Left ventricle myocardium superior (tissue), 1 donor: ENCODE measurements around the gene MCMBP. TPM values are rescaled to one million over a fixed set of nuclear protein-coding genes. Genes with fewer than 3 reads are reported as not detected.

Experiments
- ATAC-seq: fragments of 200-7000 bp; cut with Tn5 transposase; one replicate; pipeline ENCODE4 v1.9.1; 2020; ENCODE audit warnings: mild to moderate bottlenecking, moderate library complexity
- DNase-seq: peaks from one replicate; pipeline ENCODE4 v3.0.0-alpha.2; 2020
- intact Hi-C: fragments of 100-400 bp; cut with micrococcal nuclease; formaldehyde crosslinking; loops from one replicate; pipeline ENCODE4 v1.11.0; 2022
- total RNA-seq: library from RNA; stranded (reverse); fragmentation: NEBNext Ultra II Directional; extraction: Animal tissue kit (Norgen Biotek cat#: 25700); gene quantifications from one replicate; pipeline ENCODE4 v1.2.1, GENCODE V29; 2021
- donor health status: DM: no; HTN: yes; CAD: no; lungs with severe emphysema.

MCMBP gene
- total RNA-seq, 1 donor from 2014 or later, result 29.0 TPM

DNA sequence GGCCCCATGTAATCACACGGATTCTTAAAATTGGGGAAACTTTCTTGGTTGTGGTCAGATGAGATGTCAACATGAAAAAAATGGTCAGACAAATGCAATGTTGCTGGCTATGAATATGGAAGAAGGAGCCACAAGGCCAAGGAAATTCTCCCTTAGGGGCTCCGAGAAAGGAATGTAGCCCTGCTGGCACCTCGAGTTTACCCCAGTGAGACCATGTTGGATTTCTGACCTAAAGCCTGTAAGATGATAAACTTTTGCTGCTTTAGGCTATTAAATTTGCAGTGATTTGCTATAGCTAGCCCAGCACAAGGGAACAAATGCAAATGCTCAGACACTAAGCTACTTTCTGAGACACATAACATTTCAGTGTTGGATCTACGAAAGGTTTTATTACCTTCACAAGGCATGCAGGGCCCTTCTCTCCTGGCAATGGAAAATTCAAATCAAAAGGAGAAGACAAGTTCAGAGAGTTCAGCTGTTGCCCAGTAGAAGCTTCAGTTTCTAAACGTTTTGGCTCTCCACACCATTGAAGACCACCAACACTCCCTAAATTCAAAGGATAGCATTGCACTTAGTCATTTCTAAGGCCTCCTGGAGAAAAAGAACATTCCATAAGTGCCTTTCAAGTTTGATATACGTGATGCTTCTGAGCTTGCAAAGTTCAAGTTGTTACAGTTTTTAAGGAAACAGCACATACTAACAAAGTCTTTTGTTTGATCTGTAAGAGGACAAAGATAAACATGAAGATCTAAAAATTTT, 23.4 kb downstream of the MCMBP start:
- no peak for DNase-seq
- intact Hi-C loops, result no loop called here
- no peak for ATAC-seq

- no peak for ATAC-seq
Observed at GRCh38 chr10:119845656-119846055, 27.0 kb downstream of the MCMBP start.

DNA sequence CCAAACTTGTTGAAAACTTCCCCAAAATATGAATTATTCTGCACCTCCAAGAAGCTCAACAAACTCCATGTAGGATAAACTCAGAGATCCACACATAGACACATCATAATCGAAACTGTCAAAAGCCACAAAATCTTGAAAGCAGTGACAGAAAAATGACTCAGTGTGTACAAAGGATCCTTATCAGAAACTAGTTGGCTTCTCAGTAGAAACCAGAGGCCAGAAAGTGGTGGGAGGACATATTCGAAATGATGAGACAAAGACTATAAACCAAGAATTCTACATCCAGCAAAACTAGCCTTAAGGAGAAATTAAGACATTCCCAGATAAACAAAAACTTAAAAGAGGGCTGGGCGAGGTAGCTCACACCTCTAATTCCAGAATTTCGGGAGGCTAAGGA, 38.5 kb downstream of the MCMBP start:
- ATAC-seq (no peak), DNase-seq (no peak)
- intact Hi-C loops, result no loop called here

More at GRCh38 chr10:119845656-119846055, 27.0 kb downstream of the MCMBP start:
- DNase-seq, result no peak
- intact Hi-C loops, result no loop called here

- intact Hi-C loops, result no loop called here
- ATAC-seq, result no peak
- DNase-seq, result no peak
Observed at GRCh38 chr10:119832951-119833350, 39.7 kb downstream of the MCMBP start.

DNA sequence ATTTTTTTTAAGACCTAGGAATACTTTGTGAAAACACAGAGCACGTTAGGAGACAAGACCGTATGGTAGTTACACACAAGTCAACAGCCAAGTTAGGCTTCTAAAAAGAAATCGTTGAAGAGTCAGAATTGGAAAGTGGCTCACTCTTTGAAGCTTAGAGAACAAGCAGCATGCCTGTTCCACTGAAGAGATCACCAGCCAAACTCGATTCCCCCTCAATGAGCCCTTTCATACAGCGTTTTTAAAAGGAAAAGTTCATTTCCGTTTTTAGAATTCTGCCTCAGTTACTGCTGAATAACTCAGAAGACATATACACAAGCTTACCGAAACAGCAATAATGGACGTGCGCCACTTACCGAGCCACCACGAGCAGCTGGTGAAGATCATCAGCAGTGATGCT, 41.0 kb downstream of the MCMBP start:
- intact Hi-C loops, result no loop called here
- no peak for DNase-seq
- no peak for ATAC-seq

DNA sequence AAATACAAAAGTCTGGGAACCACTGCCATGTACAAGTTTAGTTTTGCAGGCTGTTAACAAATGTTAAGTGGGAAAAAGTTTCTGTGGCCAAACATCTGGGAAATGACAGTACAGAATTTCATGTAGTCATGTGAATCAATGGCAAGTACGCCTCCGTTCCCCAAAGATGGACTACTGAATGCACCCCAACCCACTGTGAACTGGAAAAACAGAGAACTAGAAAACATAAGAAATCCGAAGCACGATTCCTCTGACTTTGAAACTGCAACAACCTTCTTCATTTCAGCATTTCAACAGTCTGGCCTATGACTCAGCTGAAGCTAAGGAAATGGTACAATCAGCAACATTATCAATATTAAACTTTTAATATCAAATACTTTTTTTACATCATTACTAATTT, 41.8 kb downstream of the MCMBP start:
- intact Hi-C loops, result no loop called here
- ATAC-seq (no peak), DNase-seq (no peak)

DNA sequence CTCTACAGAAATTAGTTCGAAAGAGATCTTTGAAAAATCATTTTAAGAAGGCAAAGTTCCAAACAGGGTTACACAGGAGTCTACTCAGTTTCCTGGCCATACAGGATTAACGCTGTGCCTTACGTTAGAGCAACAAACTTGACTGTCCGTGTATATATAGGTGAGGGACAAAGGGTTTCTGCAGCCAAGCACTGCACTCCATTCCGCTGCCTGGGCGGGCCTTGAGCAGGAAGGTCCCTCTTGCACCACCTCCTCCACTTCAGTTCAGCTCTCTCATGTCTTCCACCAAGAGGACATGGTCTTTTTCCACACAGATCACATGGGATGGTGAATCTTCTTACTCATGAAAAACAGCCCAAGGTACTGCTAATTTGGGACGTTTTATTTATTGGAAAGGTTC, 43.2 kb downstream of the MCMBP start:
- intact Hi-C loops, result no loop called here
- no peak for DNase-seq
- ATAC-seq, result no peak

DNA sequence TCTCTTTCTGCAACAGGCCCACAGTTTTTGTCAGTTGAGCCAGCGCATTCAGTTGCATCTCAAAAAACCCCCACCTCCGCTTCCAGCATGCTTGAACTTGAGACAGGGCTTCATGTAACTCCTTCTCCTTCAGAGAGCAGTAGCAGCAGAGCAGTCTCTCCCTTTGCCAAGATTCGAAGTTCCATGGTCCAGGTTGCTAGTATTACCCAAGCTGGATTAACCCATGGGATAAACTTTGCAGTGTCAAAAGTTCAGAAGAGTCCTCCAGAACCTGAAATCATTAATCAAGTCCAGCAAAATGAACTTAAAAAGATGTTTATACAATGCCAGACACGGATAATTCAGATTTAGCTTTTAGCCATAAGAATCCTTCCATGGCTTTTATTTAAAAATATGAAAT, 45.2 kb downstream of the MCMBP start:
- ATAC-seq (no peak), DNase-seq (no peak)
- intact Hi-C loops, result no loop called here

GRCh38 chr10:119826771-119827170, 45.9 kb downstream of the MCMBP start:
- intact Hi-C loops, result no loop called here
- DNase-seq, result no peak
- ATAC-seq, result no peak

DNA sequence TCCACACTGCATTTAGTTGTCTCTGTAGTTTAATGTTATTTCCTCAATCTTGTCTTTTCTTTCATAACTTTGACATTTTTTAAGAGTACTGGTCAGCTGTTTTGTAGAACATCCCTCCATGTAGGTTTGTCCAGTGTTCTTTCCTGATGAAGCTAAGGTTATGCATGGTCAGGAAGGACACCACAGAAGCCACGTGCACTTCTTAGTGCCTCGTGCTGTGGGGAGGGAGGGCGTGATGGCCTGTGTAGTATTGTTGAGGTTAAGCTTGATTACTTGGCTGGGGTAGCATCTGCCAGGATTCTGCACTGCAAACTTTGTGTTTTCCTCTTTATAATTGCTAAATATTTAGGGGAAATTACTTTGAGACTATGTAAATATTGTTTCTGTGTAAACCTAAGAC, 48.3 kb downstream of the MCMBP start:
- no peak for ATAC-seq
- DNase-seq, result no peak
- intact Hi-C loops, result no loop called here

DNA sequence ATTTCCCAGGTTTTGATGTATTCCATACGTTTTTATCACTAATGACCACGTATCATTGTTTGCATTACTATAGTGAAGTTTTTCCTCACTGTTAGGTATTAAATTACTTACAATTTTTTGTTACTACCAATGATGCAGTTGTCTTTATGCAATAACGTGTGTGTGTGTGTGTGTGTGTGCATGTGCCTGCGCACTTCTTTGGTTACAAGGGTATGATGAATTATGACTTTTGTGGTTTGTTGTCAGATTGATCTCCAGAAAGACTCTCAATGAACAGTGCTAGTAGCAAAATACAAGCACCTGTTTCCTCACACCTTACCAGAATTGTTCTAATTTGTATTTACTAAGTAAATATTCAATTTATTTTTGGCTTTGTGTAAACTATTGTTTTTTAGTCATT, 51.5 kb downstream of the MCMBP start:
- ATAC-seq (no peak), DNase-seq (no peak)
- intact Hi-C loops, result no loop called here

GRCh38 chr10:119818889-119819270, 53.8 kb downstream of the MCMBP start:
- ATAC-seq (no peak), DNase-seq (no peak)
- intact Hi-C loops, result no loop called here

- intact Hi-C loops, result no loop called here
- DNase-seq, result peak; percentile 77
- peak; percentile 75 for ATAC-seq
Observed at GRCh38 chr10:119817991-119818888, 54.4 kb downstream of the MCMBP start.

DNA sequence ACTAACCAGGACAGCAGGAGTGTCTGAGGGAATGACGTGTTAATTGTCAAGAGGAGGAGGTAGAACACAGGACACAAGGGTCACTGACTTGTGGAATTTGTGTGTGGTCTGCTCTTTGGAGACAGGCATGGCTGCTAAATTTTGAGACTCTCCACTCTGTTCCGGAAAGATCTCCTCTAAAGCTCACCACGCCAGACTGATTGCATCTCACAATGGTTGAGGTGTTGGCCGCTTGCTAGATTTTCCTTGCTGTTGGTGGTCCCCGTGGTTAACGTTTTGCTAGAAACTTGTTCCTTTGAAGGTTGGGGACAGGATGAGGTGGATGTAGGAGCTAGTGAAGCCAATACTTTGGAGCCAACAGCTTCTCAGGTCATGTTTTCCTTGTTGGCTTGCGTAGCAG, 57.0 kb downstream of the MCMBP start:
- intact Hi-C loops, result no loop called here
- DNase-seq, result no peak

DNA sequence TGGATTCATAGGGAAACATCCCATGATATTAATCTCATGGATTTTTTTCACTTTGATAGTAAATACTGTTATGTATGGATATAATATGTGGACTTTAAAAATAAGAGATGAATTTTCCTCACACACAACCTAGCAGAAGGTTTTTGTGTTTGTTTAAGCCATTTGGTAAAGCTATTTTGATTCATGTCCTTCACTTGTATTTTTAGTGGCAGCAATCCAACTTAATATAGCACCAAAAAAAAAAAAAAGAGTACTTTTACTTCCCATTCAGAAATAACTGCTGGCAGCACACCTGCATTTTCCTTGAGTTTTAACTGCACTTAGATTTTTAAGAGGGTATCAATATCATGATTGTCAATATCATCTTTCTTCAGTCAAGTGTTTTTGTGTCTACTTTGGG, 60.0 kb downstream of the MCMBP start:
- ATAC-seq, result no peak

More for the DNA sequence above, 57.0 kb downstream of the MCMBP start:
- no peak for ATAC-seq

DNA sequence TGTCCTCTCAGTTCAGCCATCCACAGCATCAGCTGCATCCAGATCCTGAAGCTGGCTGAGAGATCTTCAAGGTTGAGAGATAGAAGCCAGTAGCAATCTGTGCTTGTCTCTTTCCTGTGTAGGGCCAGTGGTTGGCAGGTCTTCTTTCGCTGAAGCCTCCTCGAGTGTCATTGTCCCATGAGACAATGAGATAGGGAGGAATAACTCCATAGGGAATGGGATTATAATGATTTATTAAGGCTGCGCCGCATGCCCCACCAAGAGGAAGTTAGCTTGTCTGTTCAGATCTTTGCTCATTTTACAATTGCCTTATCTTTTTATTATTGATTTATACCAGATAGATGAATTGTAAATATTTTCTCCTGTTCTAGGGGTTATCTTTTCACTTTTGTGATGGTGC, 61.5 kb downstream of the MCMBP start:
- intact Hi-C loops, result no loop called here
- DNase-seq (no peak), ATAC-seq (no peak)

More for the DNA sequence above, 60.0 kb downstream of the MCMBP start:
- no peak for DNase-seq
- intact Hi-C loops, result no loop called here

GRCh38 chr10:119807960-119808697, 64.5 kb downstream of the MCMBP start:
- no peak for DNase-seq
- ATAC-seq, result no peak
- intact Hi-C loops, result no loop called here

DNA sequence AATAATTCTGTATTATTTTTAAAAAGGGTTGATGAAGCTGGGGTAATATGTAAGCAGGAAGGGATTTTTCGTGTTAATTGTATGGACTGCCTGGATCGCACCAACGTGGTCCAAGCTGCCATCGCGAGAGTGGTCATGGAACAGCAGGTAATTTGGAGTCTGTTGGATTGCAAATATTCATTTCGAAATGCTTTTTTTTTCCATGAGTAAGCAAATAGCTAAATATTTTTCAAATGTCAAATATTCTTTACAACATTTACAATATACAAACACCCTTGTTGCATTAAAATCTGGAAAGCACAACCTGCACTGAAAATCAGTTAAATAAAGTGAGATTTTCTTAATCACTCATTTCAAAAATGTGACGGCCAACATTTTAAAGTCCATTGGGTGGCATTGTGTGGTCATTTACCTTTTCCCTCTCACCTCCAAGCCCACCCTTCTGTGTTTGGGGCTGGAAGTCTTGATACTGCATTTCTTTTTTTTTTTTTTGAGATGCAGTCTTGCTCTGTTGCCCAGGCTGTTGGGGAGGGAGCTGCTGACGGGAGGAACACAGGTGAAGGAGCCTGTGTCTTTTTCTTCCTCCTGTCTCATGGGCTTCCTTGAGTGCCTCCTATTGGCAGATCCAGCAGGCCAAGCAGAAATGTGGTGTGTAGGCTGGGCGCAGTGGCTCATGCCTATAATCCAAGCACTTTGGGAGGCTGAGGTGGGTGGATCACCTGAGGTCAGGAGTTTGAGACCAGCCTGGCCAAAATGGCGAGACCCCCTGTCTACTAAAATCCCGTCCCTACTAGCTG, 66.1 kb downstream of the MCMBP start:
- DNase-seq (no peak), ATAC-seq (no peak)
- intact Hi-C loops, result no loop called here

GRCh38 chr10:119805702-119806230, 66.9 kb downstream of the MCMBP start:
- intact Hi-C loops, result no loop called here
- DNase-seq, result no peak
- ATAC-seq, result no peak
